ENCODE results near the gene PCP2. TPM values are rescaled to one million over a fixed set of nuclear protein-coding genes. Genes with fewer than 3 reads are reported as not detected.

PCP2 gene
- total RNA-seq, 4 donors from 2014 or later = not detected

GRCh38 chr19:7641290-7642276 lies 8.1 kb upstream of the PCP2 start:
- H3K27me3 ChIP-seq = peaks cover 10 to 14% of the 10 kb centered on the region in 2 donors
- intact Hi-C loops (cut with DNase I; ENCODE audit: low total_unique reads) = no loop called here

GRCh38 chr19:7640803-7641202 lies 7.3 kb upstream of the PCP2 start:
- intact Hi-C loops (cut with DNase I; ENCODE audit: low total_unique reads) = no loop called here
- no peaks in the 10 kb centered on the region for H3K9me3 ChIP-seq

More at GRCh38 chr19:7641290-7642276, 8.1 kb upstream of the PCP2 start:
- Histone ChIP-seq H3K27ac (no peak overlapping the region), H3K36me3 (no peaks in the 10 kb centered on the region), H3K4me3 (no peak overlapping the region), H3K9me3 (no peaks in the 10 kb centered on the region), H3K4me1 (no peaks in the 10 kb centered on the region)
- TF ChIP-seq POLR2A (IDR thresholded peaks at IDR 0.05) (no peak), CTCF (IDR thresholded peaks at IDR 0.05) (no peak)
- DNase-seq = no peak

GRCh38 chr19:7639863-7640348 lies 6.4 kb upstream of the PCP2 start:
- intact Hi-C loops (cut with DNase I; ENCODE audit: low total_unique reads) = no loop called here
- H3K4me3 ChIP-seq = no peak overlapping the region
- TF ChIP-seq CTCF (IDR thresholded peaks at IDR 0.05) (no peak), POLR2A (IDR thresholded peaks at IDR 0.05) (no peak)
- no peak for DNase-seq
- H3K9me3 ChIP-seq = no peaks in the 10 kb centered on the region
- H3K36me3 ChIP-seq = no peaks in the 10 kb centered on the region
- H3K27ac ChIP-seq = no peak overlapping the region
- peaks cover 10 to 20% of the 10 kb centered on the region in 2 donors for H3K27me3 ChIP-seq
- H3K4me1 ChIP-seq = no peaks in the 10 kb centered on the region

More at GRCh38 chr19:7640803-7641202, 7.3 kb upstream of the PCP2 start:
- TF ChIP-seq CTCF (IDR thresholded peaks at IDR 0.05) = no peak
- TF ChIP-seq POLR2A (IDR thresholded peaks at IDR 0.05) = no peak
- Histone ChIP-seq H3K27me3 (peaks cover 10 to 20% of the 10 kb centered on the region in 2 donors), H3K27ac (no peak overlapping the region), H3K4me3 (no peak overlapping the region), H3K36me3 (no peaks in the 10 kb centered on the region), H3K4me1 (no peaks in the 10 kb centered on the region)
- no peak for DNase-seq

GRCh38 chr19:7638802-7639465 lies 5.4 kb upstream of the PCP2 start:
- Histone ChIP-seq H3K9me3 (no peaks in the 10 kb centered on the region), H3K4me3 (no peak overlapping the region), H3K27ac (no peak overlapping the region), H3K36me3 (no peaks in the 10 kb centered on the region), H3K27me3 (peaks cover 10 to 20% of the 10 kb centered on the region in 2 donors), H3K4me1 (no peaks in the 10 kb centered on the region)
- intact Hi-C loops (cut with DNase I; ENCODE audit: low total_unique reads) = no loop called here
- DNase-seq = no peak
- TF ChIP-seq POLR2A (IDR thresholded peaks at IDR 0.05) = no peak
- TF ChIP-seq CTCF (IDR thresholded peaks at IDR 0.05) = no peak

Measured in uterus (tissue), 4 donors.